ENCODE results near the gene IL18R1. TPM values are rescaled to one million over a fixed set of nuclear protein-coding genes. Genes with fewer than 3 reads are reported as not detected.

IL18R1 gene
- polyA plus RNA-seq (1.5 to 1.7 TPM (median 1.6 TPM) in 3 replicates), polyA minus RNA-seq (0.61 to 1.7 TPM (median 1.5 TPM) in 3 replicates)
- 2.3 TPM for polyA plus RNA-seq (2011; ENCODE audit: low read depth)
- polyA plus RNA-seq (2011; cell fraction: cytosol; rRNA removed): 0.52 and 1.2 TPM in 2 replicates
- 2.5 and 3.5 TPM in 2 replicates for polyA plus RNA-seq (2011; cell fraction: nucleus; rRNA removed)
- polyA plus RNA-seq (2012; ENCODE audit: low replicate concordance): 1.2 and 1.9 TPM in 2 replicates
- not detected for polyA minus RNA-seq (2011; cell fraction: cytosol; rRNA and poly(A)+ RNA removed)
- 2.9 and 3.3 TPM in 2 replicates for polyA minus RNA-seq (2011; cell fraction: nucleus; rRNA and poly(A)+ RNA removed)

DNA sequence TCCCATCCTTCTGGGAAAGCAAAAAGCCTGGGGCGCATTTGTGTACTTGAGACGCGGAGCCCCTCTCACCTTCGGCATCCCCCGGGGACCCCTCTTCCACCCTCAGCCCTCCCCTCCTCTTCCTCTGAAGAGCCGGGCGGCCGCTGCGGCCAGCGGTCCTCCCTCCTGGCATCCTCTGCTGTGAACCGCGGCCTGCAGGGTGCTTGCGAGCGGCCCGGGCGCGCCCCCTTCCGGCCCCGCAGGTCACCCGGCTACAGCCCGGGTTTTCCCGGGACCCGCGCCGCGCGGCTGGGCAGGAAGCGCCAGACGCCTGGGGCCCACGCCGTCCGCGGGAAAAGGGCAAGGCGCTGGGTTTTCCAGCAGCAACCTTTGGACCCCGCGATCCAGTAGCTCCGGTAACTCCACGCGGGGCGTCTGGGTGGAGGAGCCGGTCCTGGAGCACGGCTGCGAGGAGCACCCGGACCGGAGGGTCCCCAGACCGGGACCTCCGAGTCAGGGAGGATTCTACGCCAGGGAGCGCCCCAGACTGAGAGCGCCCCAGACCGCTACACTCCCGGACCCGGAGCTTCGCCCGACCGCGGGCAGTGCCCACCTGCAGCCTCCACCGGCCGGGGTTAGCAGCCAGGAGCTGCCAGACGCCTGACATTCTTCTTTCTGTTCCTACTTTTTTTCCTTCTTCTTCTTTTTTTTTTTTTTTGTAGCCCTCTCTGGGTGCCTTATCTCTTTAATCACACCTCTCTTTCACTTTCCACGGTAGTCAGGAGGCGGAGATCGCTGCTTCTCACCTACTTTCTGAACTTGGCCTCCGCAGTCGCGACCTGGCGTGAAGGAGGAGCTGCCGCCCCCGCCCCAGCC, at the start of gene IL18R1:
Gene IL18R1 (plus strand): TSS at position 271 of the 855 bp plus-strand sequence. CDS start 6,865 bp downstream, outside the sequence.
- Histone ChIP-seq H3K27ac (ENCODE audit: control insufficient read depth, insufficient read depth, low read length) (peak within 1 kb of the TSS; percentile 69), H3K27me3 (ENCODE audit: control insufficient read depth, extremely low read depth, insufficient read depth, low read length) (no peaks in the 10 kb centered on the region), H3K79me2 (ENCODE audit: control insufficient read depth, insufficient read depth, low read length) (no peaks in the 10 kb centered on the region), H2AFZ (ENCODE audit: control insufficient read depth, low read length) (peak within 1 kb of the TSS; percentile 91), H3K9me3 (ENCODE audit: control insufficient read depth, low read depth, low read length) (no peaks in the 10 kb centered on the region), H3K4me3 (ENCODE audit: control insufficient read depth in 2 of 3, extremely low read depth in 1 of 3, insufficient read depth in 2 of 3, low read depth in 1 of 3, low read length in 3 of 3) (peak within 1 kb of the TSS; percentile 66 to 80 (median 79)), H3K4me2 (ENCODE audit: control insufficient read depth, extremely low read depth, insufficient read depth, low read depth, low read length) (peak within 1 kb of the TSS; percentile 91), H3K9me1 (ENCODE audit: control insufficient read depth, extremely low read depth, insufficient read depth, low read length) (no peaks in the 10 kb centered on the region), H3K9ac (ENCODE audit: control insufficient read depth, extremely low read depth, insufficient read depth, low read length) (peak within 1 kb of the TSS; percentile 87), H3K36me3 (ENCODE audit: control insufficient read depth in 2 of 2, extremely low read depth in 1 of 2, insufficient read depth in 2 of 2, low read length in 2 of 2) (no peaks in the 10 kb centered on the region), H3K4me1 (ENCODE audit: control insufficient read depth, extremely low read depth, insufficient read depth, low read length) (peaks cover 14% of the 10 kb centered on the region), H4K20me1 (ENCODE audit: control insufficient read depth, extremely low read depth, insufficient read depth, low read length) (no peaks in the 10 kb centered on the region)
- dilution Hi-C loops (cut with MboI; ENCODE audit: extremely low pct_ligation_motif_present, low sequenced_read_pairs): no loop called here
- no peak for FAIRE-seq
- DNase-seq (ENCODE audit: low read depth, low spot score): no peak
- no peak for TF ChIP-seq EZH2 (IDR thresholded peaks at IDR 0.05; ENCODE audit: low read length)
- TF ChIP-seq, protein P1, sequence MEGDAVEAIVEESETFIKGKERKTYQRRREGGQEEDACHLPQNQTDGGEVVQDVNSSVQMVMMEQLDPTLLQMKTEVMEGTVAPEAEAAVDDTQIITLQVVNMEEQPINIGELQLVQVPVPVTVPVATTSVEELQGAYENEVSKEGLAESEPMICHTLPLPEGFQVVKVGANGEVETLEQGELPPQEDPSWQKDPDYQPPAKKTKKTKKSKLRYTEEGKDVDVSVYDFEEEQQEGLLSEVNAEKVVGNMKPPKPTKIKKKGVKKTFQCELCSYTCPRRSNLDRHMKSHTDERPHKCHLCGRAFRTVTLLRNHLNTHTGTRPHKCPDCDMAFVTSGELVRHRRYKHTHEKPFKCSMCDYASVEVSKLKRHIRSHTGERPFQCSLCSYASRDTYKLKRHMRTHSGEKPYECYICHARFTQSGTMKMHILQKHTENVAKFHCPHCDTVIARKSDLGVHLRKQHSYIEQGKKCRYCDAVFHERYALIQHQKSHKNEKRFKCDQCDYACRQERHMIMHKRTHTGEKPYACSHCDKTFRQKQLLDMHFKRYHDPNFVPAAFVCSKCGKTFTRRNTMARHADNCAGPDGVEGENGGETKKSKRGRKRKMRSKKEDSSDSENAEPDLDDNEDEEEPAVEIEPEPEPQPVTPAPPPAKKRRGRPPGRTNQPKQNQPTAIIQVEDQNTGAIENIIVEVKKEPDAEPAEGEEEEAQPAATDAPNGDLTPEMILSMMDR (optimal IDR thresholded peaks at IDR 0.05 in 1 of 3, IDR thresholded peaks at IDR 0.05 in 1 of 3, conservative IDR thresholded peaks at IDR 0.05 in 1 of 3; ENCODE audit: extremely low read depth in 1 of 3, insufficient read depth in 2 of 3, low read length in 3 of 3): peak; percentile 12 to 79 (median 79)

GRCh38 chr2:102306125-102306524, 49.5 kb upstream of the IL18R1 start:
- Histone ChIP-seq H4K20me1 (ENCODE audit: control insufficient read depth, extremely low read depth, insufficient read depth, low read length) (no peaks in the 10 kb centered on the region), H3K9me3 (ENCODE audit: control insufficient read depth, low read depth, low read length) (no peaks in the 10 kb centered on the region), H3K9me1 (ENCODE audit: control insufficient read depth, extremely low read depth, insufficient read depth, low read length) (no peaks in the 10 kb centered on the region), H2AFZ (ENCODE audit: control insufficient read depth, low read length) (no peak overlapping the region), H3K4me2 (ENCODE audit: control insufficient read depth, extremely low read depth, insufficient read depth, low read depth, low read length) (no peak overlapping the region), H3K36me3 (ENCODE audit: control insufficient read depth in 2 of 2, extremely low read depth in 1 of 2, insufficient read depth in 2 of 2, low read length in 2 of 2) (no peaks in the 10 kb centered on the region), H3K4me1 (ENCODE audit: control insufficient read depth, extremely low read depth, insufficient read depth, low read length) (no peaks in the 10 kb centered on the region), H3K4me3 (ENCODE audit: control insufficient read depth in 2 of 3, extremely low read depth in 1 of 3, insufficient read depth in 2 of 3, low read depth in 1 of 3, low read length in 3 of 3) (no peak overlapping the region), H3K27me3 (ENCODE audit: control insufficient read depth, extremely low read depth, insufficient read depth, low read length) (no peaks in the 10 kb centered on the region), H3K79me2 (ENCODE audit: control insufficient read depth, insufficient read depth, low read length) (no peaks in the 10 kb centered on the region), H3K27ac (ENCODE audit: control insufficient read depth, insufficient read depth, low read length) (no peak overlapping the region), H3K9ac (ENCODE audit: control insufficient read depth, extremely low read depth, insufficient read depth, low read length) (no peak overlapping the region)
- dilution Hi-C loops (cut with MboI; ENCODE audit: extremely low pct_ligation_motif_present, low sequenced_read_pairs): no loop called here
- FAIRE-seq: no peak
- TF ChIP-seq, protein P1 (optimal IDR thresholded peaks at IDR 0.05 in 1 of 3, IDR thresholded peaks at IDR 0.05 in 1 of 3, conservative IDR thresholded peaks at IDR 0.05 in 1 of 3; ENCODE audit: extremely low read depth in 1 of 3, insufficient read depth in 2 of 3, low read length in 3 of 3): no peak
- TF ChIP-seq EZH2 (IDR thresholded peaks at IDR 0.05; ENCODE audit: low read length): no peak
- no peak for DNase-seq (ENCODE audit: low read depth, low spot score)
